ENCODE results near the gene CADM2.

Gene CADM2

DNA sequence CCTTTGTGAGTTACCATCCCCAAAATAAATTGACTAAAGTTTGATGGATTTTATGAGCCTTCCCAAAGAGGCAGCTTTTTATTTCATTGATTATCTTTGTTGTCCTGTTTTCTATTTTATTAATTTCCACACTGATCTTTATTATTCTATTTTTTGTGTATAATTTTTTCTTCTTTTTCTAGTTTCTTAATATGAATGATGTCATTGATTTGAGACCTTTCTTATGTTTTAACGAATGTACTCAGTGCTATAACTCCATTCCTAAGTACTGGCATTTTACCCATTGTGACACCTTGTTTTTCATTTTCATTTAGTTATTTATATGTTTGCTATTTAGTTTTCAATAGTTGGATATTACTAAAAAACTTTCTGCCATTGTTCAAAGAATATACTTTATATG, 565.3 kb downstream of the CADM2 start:
- DNase-seq (ENCODE audit: low read depth, low spot score), result no peak
- H3K27ac ChIP-seq, result no peak overlapping the region

DNA sequence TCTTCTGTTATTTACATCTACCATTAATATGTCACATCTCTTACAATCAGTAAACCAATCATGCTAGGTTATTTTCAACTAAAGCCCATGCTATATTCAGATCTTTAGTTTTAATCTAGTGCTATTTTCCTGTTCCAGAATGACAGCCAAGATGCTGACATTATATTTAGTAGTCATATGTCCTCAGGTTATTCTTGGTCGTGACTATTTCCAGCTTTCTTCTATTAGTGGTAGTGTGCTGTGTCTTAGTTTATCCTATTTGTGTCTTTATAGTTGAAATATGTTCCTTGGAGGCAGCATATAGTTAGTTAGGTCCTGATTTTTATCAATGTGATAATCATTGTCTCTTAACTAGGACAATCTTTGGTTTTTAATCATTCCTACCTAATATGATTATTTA, 566.5 kb downstream of the CADM2 start:
- no peak overlapping the region for H3K27ac ChIP-seq
- DNase-seq (ENCODE audit: low read depth, low spot score), result no peak

DNA sequence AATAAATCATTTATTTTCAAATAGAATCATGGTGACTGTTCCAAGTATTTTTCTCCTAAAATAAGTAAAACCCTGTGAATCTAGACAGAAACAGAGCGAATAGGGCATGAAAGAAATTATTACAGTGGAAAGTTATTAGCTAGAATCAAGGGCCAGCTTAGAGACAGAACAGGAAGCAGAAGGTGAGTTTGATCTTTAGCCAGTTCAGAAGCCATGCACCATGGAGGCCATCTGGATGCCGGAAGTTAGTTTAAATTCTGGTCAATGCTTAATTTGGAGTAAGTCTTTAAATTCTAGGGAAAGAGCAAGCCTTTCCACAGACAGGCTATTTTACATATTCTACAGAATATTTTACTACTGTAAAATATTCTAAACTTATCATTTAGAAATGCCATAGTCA, 574.8 kb downstream of the CADM2 start:
- no peak overlapping the region for H3K27ac ChIP-seq
- no peak for DNase-seq (ENCODE audit: low read depth, low spot score)

DNA sequence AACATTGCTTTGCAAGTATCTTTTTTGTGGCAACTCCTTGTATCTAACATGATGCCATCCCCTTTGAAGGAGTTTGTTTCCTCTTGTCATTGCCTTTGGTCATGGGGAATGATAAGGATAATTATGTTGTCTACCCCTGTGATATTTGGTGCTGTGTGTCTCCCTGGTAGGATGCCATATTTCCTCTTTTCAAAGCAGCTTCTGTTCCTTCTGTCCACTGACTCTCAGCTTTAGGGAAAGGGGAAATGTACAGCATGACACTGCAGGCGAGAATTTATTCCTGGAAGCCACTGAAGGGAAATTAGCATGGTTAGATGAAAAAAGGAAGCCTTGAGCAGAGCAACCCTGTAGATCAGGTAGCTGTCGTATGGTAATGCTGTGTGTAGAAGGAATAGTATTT, 576.7 kb downstream of the CADM2 start:
- DNase-seq (ENCODE audit: low read depth, low spot score), result no peak
- no peak overlapping the region for H3K27ac ChIP-seq

DNA sequence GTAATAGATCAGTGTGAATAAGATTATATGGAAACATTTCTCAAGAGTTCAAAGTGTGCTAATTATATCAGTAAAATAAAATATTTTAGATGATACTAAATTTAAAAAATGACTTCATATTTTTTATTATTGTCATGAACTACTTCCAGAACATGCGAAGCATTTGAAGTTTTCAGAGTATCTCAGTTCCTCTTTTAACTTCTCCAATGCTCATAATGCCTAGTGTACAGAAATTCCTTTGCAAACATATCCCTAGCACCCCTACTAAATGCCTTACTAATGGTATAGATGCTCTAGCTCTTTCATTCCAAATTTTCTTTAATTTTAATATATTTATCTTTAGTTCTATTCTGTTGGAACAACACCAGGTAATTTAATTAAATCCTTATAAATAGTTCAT, 580.4 kb downstream of the CADM2 start:
- no peak overlapping the region for H3K27ac ChIP-seq
- DNase-seq (ENCODE audit: low read depth, low spot score), result no peak

DNA sequence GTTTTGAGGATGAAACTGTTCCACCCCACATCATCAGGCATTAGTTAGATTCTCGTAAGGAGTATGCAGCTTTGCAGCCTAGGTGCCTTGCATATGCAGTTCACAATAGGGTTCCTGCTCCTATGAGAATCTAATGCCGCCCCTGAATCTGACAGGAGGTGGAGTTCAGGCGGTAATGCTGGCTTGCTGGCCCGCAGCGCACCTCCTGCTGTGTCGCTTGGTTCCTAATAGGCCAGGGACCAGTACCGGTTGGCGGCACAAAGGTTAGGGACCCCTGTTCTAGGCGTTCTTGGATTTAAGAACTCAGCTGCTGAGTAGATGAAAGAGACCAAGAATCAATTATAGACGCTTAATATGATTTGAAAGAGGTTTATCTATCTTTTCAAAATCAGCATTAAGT, 595.4 kb downstream of the CADM2 start:
- no peak for DNase-seq (ENCODE audit: low read depth, low spot score)
- H3K27ac ChIP-seq, result no peak overlapping the region

DNA sequence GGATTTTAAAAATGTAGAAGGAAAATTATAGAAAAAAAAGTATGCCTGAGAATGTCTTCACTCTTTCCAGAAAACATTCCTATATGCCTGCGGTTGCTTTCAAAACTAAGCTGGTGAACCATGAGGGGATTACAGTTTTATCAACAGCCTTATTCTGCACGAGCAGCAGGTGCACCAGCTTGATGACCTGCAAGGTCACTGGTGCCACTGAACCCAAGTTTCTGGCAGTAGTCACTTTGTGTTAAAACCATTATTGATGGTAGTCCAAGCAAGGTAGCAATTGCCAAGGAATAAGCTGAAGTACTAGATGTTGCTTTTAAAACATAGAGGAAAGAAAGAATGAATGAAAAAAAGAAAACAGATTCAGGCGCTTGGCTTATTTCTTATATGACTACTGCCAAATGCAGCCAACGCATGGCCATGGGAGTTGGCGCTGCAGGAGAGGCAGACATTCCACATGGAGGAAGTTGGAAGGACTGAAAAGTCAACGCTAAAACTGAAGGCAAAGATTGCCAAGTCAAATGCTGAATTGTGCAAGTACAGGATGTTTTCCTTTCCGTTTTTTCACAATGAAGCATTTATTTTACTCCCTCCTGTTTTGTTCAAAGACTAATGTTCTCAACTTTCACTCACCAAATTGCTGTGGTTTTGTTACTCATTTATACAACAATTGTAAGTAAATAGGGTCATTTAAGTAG, 601.4 kb downstream of the CADM2 start:
- DNase-seq (ENCODE audit: low read depth, low spot score), result no peak
- H3K27ac ChIP-seq, result no peak overlapping the region

DNA sequence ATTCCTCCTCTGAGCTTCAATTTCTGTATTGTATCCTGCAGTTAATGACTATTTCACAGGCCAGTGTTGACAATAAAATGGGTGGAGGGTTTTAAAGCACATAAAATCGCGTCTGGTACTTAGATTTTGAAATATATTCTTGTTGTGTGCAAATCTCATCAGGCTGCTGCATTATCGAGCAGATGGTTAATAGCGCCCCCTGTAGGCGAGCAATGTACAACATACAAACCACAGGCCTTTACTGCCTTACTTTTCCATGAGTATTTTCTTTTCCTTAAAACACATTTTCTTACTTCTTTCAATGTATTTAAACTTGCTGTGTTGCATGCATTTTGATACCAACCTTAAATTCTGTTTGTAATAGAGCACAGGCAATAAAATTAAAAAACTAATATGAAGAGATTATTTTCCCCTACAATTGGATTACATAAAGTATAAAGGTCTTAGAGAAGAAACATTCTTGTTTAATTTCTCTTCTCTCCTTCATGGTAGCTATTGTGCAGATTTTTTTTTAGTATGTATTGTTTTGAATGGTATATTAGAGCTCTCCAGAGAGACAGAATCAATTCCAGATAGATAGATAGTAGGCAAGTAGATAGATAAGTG, 608.4 kb downstream of the CADM2 start:
- DNase-seq (ENCODE audit: low read depth, low spot score), result no peak
- no peak overlapping the region for H3K27ac ChIP-seq

DNA sequence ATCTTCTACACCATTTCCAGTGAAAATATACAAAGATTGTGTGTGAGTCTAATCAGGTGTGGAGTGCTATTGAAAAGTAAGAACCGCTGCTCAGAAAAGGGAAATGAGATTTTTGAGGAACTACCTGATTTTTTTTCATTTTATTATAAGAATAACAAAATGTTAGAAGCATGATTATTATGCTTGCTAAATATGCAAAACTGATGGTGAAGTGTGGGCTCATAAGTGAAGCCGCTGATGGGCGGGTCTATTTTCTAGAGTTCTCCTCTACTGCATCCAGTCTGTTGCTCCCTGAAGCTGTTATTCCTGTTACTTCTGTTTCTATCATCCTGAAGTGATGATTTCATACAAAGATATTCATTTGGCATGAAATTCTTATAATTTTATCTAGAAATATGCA, 612.0 kb downstream of the CADM2 start:
- DNase-seq (ENCODE audit: low read depth, low spot score), result no peak
- H3K27ac ChIP-seq, result no peak overlapping the region

DNA sequence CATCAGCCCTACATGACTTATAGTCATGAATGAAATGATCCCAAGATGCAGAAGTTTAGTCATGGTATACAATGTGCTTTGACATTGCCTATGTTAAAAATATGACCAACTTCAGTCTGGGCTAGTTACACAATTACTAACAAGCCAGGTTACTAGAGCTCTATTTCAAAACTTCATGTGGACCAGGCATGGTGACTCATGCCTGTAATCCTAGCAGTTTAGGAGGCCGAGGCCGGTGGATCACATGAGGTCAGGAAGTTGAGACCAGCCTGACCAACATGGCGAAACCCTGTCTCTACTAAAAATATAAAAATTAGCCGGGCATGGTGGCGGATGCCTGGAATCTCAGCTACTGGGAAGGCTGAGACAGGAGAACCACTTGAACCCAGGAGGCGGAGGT, 613.0 kb downstream of the CADM2 start:
- H3K27ac ChIP-seq, result no peak overlapping the region
- DNase-seq (ENCODE audit: low read depth, low spot score), result no peak

DNA sequence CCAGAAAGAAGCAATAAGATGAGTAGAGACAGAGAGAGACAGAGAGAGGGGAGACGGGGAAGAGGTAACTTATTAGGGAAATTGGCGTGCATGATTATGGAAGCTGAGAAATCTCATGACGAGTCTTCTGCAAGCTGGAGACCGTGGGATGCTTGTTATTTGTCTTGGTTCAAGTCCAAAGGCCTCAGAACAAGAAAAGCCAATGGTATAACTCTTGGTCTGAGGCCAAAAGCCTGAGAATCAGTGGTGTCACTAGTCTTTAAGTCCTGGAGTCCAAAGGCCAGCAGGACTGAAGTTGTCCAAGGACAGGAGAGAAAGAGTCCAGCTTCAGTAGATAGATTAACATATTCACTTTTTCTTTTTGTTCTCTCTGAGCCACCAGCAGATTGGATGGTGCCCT, 613.6 kb downstream of the CADM2 start:
- no peak for DNase-seq (ENCODE audit: low read depth, low spot score)
- no peak overlapping the region for H3K27ac ChIP-seq

DNA sequence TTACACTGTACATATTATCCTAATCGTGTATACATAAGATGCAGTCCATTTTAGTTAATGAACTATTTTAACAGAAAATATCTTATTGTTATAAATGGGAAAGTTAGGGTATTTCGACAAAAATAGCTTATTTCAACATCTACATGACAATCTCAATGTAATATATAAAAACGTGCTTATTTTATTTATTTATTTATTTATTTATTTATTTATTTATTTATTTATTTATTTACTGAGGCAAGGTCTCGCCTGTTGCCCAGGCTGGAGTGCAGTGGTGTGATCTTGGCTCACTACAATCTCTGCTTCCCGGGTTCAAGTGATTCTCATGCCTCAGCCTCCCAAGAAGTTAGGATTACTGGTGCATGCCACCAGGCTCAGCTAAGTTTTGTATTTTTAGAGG, 614.2 kb downstream of the CADM2 start:
- no peak for DNase-seq (ENCODE audit: low read depth, low spot score)
- no peak overlapping the region for H3K27ac ChIP-seq

DNA sequence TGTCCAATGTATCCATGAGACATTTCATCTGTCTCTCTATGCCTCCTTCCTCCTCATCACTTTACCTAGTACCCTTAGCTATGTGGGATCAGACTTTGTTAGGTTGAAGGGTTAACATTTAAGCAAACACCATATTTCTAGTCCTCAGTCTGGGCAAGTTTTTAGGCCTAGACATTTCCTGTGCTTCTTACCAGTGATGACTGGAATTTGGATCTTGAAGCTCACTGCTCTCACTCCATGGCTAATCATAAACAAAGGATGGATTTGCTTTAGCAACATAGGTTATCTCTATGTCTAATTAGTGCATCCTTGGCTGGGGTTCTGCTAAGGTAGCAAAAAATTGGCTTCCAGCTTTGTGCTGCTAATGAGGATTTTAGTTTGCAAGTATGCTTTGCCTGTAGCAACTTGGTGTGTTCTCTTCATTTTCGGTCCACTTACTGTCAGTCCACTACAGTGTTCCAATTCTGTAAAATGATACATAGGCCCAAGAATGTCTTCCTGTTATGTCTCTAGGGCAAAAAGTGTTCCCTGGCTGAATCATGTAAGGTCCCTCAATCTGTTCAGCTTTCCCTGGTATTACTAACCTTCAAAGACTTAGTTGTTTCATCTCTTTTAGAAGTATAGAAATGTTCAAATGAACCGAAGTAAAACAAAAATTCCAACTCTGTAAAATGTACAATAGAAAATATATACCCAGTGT, 615.4 kb downstream of the CADM2 start:
- no peak for DNase-seq (ENCODE audit: low read depth, low spot score)
- H3K27ac ChIP-seq, result no peak overlapping the region

DNA sequence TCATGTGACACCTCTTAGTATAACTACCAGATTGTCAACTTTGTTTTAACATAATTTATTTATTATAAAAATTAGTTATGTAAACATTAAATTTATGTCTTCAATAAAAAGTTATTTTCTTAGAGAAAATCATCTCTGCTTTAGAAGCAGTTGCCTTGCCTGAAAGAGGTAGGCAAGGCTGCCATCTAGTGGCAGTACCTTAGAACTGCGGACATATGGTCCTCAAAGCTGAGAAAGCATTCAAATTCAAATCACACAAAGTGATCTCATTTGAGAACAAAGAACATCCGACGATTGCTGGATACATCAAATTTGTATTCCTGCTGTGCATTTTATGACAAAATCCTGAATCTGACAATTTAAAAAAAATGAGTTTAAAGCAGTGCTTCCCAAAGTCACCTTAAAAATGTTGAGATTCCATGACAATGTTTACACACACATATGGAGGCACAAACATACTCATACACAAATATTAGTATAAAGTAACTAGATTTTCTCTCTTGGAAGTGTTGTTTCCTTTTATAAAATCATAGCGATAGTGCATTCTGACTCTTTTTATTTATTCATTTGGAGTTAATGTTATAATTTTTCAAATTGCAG, 617.4 kb downstream of the CADM2 start:
- DNase-seq (ENCODE audit: low read depth, low spot score), result peak; percentile 12
- H3K27ac ChIP-seq, result no peak overlapping the region

DNA sequence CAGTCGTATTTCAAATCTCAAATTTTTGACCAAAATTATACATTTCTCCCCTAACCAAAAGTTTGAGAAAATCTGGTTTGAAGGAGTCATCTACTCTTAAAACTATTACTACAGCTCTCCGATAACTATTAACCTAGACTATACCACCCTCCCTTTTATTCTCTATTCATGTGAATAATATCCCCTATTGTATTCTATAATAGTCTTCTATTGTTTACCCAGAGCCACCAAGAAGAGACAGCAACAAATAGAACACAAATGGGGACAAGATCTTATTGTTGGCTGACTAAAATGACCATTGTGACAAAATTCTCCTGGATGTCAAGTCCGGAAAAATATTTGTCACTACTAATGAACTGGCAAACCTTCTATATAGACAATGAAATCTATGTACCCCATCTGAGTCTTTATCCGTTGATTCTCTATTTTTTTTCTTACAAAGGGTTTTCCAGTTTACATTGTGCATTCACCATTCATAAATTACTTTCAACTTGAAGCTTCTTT, 618.0 kb downstream of the CADM2 start:
- H3K27ac ChIP-seq, result no peak overlapping the region
- no peak for DNase-seq (ENCODE audit: low read depth, low spot score)

DNA sequence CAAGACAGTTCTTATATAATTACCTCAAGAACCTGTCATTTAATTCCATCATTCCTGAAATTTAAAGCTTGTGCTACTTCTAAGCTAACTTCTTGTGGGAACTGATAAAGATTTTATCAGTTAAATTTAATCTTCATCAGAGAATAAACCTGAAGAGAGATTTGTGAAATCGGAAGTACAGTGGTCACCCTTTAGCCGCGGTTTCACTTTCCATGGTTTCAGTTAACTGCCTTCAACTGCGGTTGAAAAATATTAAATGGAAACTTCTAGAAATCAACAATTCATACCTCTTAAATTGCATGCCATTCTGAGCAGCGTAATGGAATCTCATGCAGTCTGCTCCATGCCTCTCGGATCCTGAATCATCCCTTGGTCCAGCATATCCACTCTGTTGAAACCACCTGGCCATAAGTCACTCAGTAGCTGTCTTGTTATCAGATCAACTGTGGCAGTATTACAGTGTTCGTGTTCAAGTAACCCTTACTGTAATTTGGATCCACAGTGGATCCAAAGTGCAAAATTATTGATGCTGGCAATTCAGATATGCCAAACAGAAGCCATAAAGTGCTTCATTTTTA, 626.1 kb downstream of the CADM2 start:
- H3K27ac ChIP-seq, result no peak overlapping the region
- no peak for DNase-seq (ENCODE audit: low read depth, low spot score)

DNA sequence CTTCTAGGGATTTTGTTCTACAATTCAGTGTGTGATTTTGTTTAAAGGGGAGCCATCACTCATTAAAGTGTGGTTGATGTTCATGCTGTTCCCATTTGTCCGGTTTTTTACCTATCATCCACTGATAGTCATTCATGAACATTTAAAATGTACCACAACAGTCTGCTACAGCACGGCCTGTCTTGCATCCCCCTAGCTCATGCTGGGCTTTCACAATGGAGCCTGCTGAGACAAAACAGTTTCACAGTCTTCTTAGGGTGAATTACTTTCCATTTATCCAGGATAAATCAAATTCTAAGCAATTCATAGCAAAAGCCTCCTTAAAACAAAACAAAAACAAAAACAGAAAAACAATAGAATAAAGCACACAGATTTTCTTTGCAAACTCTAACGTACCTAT, 627.2 kb downstream of the CADM2 start:
- no peak for DNase-seq (ENCODE audit: low read depth, low spot score)
- no peak overlapping the region for H3K27ac ChIP-seq

DNA sequence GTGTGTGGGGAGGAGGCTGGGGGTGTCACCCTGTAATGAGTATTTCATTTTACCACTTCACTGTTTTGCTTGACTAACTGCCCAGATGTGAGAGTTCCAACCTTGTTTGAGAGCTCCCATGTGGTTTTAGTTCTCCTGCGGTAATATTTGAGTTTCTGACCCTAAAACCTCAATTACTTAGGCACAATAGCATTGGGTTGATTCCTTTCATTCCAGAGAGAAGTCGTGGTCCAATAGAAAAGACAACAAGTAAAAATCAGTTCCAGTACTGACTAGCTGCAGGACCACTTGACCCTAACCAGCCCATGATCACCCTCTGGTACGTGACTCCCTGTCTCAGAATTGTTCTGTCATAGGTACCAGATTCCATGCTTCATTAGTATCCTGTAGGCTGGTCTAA, 630.4 kb downstream of the CADM2 start:
- H3K27ac ChIP-seq, result no peak overlapping the region
- no peak for DNase-seq (ENCODE audit: low read depth, low spot score)

DNA sequence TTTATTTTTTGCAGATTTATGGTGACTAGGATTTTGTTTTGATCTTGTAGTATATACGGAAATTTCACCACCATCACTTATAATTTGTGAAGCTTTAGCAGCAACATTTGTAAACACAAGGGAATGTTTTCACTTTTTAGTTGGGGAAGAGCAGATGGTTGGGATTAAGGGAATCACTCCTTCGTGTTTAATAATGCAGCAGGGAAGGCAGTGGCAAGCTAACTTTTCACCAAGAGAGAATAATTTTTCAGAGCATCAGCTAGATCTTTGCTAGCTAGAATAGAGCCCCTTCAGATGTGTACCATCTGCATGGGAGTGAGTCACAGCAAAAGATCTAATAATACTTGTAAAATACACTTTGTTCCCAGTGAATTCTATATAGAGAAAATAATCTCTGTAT, 632.7 kb downstream of the CADM2 start:
- no peak overlapping the region for H3K27ac ChIP-seq
- no peak for DNase-seq (ENCODE audit: low read depth, low spot score)

DNA sequence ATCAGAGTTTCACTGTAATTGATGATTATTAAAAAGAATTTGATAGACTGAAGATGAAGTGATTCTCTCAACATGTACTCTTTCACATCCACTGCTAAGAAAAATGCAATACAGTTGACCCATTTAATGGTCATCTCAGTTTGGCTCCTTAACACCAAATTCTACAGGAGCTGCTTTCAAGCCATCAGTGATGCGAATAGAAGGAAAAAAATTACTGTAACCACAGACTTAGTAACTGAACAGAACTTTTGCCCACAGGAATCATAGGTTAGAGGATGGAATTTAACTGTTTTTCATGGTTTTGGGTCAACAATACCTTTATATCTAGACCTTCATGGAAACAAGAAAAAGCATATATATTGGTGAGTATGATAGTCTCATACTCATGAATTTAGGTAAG, 633.5 kb downstream of the CADM2 start:
- no peak overlapping the region for H3K27ac ChIP-seq
- no peak for DNase-seq (ENCODE audit: low read depth, low spot score)

DNA sequence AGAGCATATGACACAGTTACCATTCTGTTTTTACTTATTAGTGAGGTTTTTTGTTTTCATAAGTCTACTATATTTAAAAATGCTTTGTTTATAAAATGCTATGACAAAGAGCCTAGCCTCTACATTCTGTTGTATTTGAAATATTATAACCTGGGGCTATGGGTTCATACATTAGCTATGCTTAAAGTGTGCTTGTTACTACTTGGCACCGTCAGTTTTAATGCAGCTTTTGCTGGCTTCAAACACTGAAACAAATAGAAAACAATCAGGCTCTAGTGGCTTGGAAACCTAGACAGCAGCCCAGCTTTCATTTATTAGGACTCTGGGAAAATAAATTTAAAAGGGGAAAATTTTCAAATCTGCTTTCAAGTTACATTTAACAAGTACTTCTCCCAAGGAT, 635.9 kb downstream of the CADM2 start:
- H3K27ac ChIP-seq, result no peak overlapping the region
- no peak for DNase-seq (ENCODE audit: low read depth, low spot score)
